RWPE2 (cell line): Measurements from ENCODE around the gene OTULIN.

Experiments
- ATAC-seq: fragments of 200-7000 bp; cut with Tn5 transposase; 3 replicates; pipeline ENCODE4 v1.9.1; 2021; ENCODE audit warnings: low read depth
- DNase-seq: peaks from one replicate; pipeline ENCODE4 v3.0.0-alpha.2; 2020; ENCODE audit warnings: low spot score
- H3K27ac ChIP-seq: fragments of 450-650 bp; 2 replicates; pipeline ENCODE4 v1.5.1; 2017; ENCODE audit warnings: mild to moderate bottlenecking; ENCODE audit not compliant: poor library complexity, severe bottlenecking
- H3K27me3 ChIP-seq: fragments of 250-450 bp; sonication (Bioruptor Pico); 2 replicates; pipeline ENCODE4 v1.5.1; 2021; ENCODE audit warnings: mild to moderate bottlenecking, moderate library complexity; ENCODE audit not compliant: insufficient read depth, poor library complexity, severe bottlenecking
- H3K36me3 ChIP-seq: fragments of 250-450 bp; sonication (Bioruptor Pico); 2 replicates; pipeline ENCODE4 v1.5.1; 2020; ENCODE audit warnings: low read depth, mild to moderate bottlenecking, moderate library complexity
- H3K4me1 ChIP-seq: fragments of 250-450 bp; sonication (Bioruptor Pico); 2 replicates; pipeline ENCODE4 v1.5.1; 2021; ENCODE audit warnings: mild to moderate bottlenecking, moderate library complexity; ENCODE audit not compliant: insufficient read depth, poor library complexity, severe bottlenecking
- H3K4me3 ChIP-seq: fragments of 250-450 bp; sonication (Bioruptor Pico); 2 replicates; pipeline ENCODE4 v1.5.1; 2021; ENCODE audit warnings: mild to moderate bottlenecking, moderate library complexity; ENCODE audit not compliant: severe bottlenecking
- H3K9me3 ChIP-seq: fragments of 250-450 bp; sonication (Bioruptor Pico); 2 replicates; pipeline ENCODE4 v1.5.1; 2021; ENCODE audit warnings: mild to moderate bottlenecking, moderate library complexity; ENCODE audit not compliant: severe bottlenecking
- CTCF ChIP-seq: fragments of 450-650 bp; IDR thresholded peaks from one replicate; pipeline ENCODE4 v1.5.1; 2017; ENCODE audit warnings: mild to moderate bottlenecking, moderate library complexity; ENCODE audit not compliant: poor library complexity, severe bottlenecking

OTULIN gene

GRCh38 chr5:14630671-14631070 is 33.8 kb upstream of the OTULIN start:
- ATAC-seq (no peak), DNase-seq (no peak)
- Histone ChIP-seq H3K4me3 (no peak overlapping the region), H3K27me3 (no peaks in the 10 kb centered on the region), H3K36me3 (no peaks in the 10 kb centered on the region), H3K4me1 (no peaks in the 10 kb centered on the region), H3K9me3 (no peaks in the 10 kb centered on the region), H3K27ac (no peak overlapping the region)
- TF ChIP-seq CTCF = no peak

DNA sequence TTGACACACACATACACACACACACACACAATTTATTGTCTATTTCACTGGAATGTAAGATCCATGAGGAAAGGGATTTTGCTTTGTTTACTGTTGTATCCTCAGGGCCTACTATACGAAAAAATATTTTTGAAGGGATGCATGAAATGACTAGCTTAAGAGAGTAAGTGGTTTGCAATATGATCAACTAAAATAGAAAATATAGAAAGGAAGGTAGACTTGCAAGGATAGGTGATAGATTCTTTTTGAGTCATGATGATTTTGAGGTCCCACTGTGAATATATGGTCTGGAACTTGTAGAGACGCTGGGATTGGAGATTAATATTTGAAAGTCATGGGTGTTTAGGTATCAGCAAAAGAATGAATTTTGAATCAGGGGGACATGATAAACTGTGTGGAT is 28.9 kb upstream of the OTULIN start:
- Histone ChIP-seq H3K4me3 (no peak overlapping the region), H3K36me3 (no peaks in the 10 kb centered on the region), H3K9me3 (no peaks in the 10 kb centered on the region), H3K27ac (no peak overlapping the region), H3K27me3 (no peaks in the 10 kb centered on the region), H3K4me1 (no peaks in the 10 kb centered on the region)
- no peak for TF ChIP-seq CTCF
- ATAC-seq (no peak), DNase-seq (no peak)

DNA sequence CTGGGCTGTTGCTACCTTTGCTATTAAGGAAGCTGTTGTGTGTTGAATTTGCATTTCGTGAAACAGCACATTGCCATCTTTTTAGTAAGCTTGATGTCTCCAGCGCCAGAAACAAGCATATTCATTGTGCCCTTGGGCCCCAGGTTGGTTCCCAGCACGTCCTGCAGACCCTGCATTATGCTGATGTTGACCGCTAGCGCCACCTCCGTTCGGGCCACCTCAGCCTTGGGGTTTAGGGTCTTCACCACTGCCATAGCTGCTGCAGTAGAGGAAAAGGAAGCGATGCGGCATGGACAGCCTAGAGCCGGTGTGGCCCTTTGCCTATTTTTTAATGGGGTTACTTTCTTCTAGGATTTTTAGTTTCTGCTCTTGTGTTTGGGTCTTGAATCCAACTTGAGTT is 23.8 kb upstream of the OTULIN start:
- no peaks in the 10 kb centered on the region for H3K27me3 ChIP-seq
- H3K4me1 ChIP-seq = no peaks in the 10 kb centered on the region
- no peak for TF ChIP-seq CTCF
- no peak for DNase-seq
- no peak overlapping the region for H3K4me3 ChIP-seq
- no peaks in the 10 kb centered on the region for H3K36me3 ChIP-seq
- H3K9me3 ChIP-seq = no peaks in the 10 kb centered on the region
- no peak for ATAC-seq
- H3K27ac ChIP-seq = no peak overlapping the region

DNA sequence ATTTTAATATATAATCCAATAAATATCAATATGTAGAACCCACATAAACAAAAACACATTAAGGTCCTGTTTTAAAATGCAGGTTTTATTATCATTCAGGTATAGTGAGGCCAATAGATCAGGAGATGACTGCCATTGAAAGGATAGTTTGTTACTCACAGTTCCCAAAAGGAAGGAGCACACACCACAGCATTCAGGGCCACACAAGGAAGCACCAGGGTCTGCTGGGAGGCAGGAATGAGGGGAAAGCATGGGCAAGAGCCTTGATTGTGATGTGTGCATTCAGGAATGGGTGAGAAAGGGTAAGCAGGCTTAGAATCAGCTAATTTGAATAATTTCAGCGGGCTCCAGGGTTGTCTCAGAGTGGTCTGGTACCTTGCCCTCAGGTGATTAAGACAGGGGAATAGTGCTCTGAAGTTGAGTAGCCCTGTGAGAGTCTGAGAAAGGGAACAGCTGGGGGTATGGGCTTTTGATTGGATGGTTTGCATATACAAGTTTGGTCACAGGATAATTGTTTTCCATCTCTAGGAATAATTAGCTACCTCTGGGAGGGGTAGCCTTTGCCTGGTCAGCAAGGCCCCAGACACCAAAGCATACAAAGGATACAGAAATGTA is 19.8 kb upstream of the OTULIN start:
- no peak for ATAC-seq
- Histone ChIP-seq H3K4me1 (no peaks in the 10 kb centered on the region), H3K9me3 (no peaks in the 10 kb centered on the region), H3K36me3 (no peaks in the 10 kb centered on the region), H3K4me3 (no peak overlapping the region), H3K27me3 (no peaks in the 10 kb centered on the region), H3K27ac (no peak overlapping the region)
- no peak for DNase-seq
- TF ChIP-seq CTCF = no peak

DNA sequence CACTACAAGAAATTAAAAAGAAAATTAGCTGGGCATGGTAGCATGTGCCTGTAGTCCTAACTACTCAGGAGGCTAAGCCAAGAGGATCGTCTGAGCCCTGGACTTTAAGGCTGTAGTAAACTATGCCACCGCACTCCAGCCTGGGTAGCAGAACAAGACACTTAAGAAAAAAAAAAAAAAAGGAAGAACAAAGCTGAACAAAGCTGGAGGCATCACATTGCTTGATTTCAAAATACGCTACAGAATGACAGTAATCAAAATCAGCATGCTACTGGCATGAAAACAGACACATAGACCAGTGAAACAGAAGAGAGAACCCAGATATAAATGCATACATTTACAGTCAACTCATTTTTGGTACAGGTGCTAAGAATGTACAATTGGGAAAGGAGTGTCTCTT is 14.5 kb upstream of the OTULIN start:
- Histone ChIP-seq H3K36me3 (no peaks in the 10 kb centered on the region), H3K27ac (no peak overlapping the region), H3K4me3 (no peak overlapping the region), H3K27me3 (no peaks in the 10 kb centered on the region), H3K9me3 (no peaks in the 10 kb centered on the region), H3K4me1 (no peaks in the 10 kb centered on the region)
- TF ChIP-seq CTCF = no peak
- no peak for DNase-seq
- no peak for ATAC-seq
